ENCODE results near the gene FOXK2. TPM values are rescaled to one million over a fixed set of nuclear protein-coding genes. Genes with fewer than 3 reads are reported as not detected.

The FOXK2 gene
- total RNA-seq, 4 donors from 2014 or later: 30.5 to 43.3 (median 38.8) TPM

DNA sequence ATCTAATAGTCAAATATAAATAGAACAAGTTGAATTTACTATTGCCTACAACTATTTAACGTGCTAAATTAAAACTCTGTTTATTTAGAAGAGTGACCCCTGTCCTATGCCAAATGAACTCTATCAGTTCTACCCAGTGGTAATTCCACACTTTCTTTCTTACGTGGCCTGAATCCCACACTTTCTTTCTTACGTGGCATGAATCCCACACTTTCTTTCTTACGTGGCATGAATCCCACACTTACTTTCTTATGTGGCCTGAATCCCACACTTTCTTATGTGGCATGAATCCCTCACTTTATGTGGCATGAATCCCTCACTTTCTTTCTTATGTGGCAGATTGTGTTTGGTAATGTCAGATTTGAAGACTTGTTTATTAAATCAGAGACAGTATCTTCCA, 6.2 kb downstream of the FOXK2 start:
- H3K4me1 ChIP-seq: peaks cover 40 to 64% of the 10 kb centered on the region in 2 donors
- no peaks in the 10 kb centered on the region for H3K36me3 ChIP-seq
- peak overlapping the region in 1 of 3 donors; percentile 3 for H3K27ac ChIP-seq
- no peak for DNase-seq
- no peak overlapping the region for H3K4me3 ChIP-seq (replicated peaks in 1 of 3)
- no peaks in the 10 kb centered on the region for H3K27me3 ChIP-seq
- no peaks in the 10 kb centered on the region for H3K9me3 ChIP-seq
- intact Hi-C loops (cut with DNase I): no loop called here
- TF ChIP-seq POLR2A (IDR thresholded peaks at IDR 0.05): no peak
- TF ChIP-seq, protein P1, sequence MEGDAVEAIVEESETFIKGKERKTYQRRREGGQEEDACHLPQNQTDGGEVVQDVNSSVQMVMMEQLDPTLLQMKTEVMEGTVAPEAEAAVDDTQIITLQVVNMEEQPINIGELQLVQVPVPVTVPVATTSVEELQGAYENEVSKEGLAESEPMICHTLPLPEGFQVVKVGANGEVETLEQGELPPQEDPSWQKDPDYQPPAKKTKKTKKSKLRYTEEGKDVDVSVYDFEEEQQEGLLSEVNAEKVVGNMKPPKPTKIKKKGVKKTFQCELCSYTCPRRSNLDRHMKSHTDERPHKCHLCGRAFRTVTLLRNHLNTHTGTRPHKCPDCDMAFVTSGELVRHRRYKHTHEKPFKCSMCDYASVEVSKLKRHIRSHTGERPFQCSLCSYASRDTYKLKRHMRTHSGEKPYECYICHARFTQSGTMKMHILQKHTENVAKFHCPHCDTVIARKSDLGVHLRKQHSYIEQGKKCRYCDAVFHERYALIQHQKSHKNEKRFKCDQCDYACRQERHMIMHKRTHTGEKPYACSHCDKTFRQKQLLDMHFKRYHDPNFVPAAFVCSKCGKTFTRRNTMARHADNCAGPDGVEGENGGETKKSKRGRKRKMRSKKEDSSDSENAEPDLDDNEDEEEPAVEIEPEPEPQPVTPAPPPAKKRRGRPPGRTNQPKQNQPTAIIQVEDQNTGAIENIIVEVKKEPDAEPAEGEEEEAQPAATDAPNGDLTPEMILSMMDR (IDR thresholded peaks at IDR 0.05): no peak
- WGBS, 2 donors: 54 to 61% methylated on average over 4 of the region's 4 CpGs

DNA sequence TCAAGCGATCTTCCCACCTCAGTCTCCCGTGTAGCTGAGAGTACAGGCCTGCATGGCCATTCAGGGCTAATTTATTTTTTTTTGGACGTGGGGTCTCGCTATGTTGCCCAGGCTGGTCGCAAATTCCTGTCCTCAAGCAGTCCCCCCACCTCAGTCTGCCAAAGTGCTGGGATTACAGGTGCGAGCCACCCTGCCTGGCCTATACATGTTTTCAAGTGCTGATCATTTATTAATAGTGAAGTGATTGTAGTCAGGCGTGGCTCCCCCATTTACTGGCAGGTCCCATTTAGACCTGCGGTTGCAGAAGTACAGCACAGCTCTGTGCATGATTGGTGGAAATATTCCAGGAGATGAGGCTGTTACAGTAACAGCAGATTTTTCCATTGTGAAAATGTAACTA, 8.4 kb downstream of the FOXK2 start:
- DNase-seq: no peak
- intact Hi-C loops (cut with DNase I): no loop called here
- TF ChIP-seq POLR2A (IDR thresholded peaks at IDR 0.05): no peak
- TF ChIP-seq, protein P1 (IDR thresholded peaks at IDR 0.05): no peak
- Histone ChIP-seq H3K9me3 (no peaks in the 10 kb centered on the region), H3K27ac (no peak overlapping the region), H3K27me3 (no peaks in the 10 kb centered on the region), H3K4me3 (replicated peaks in 1 of 3) (no peak overlapping the region), H3K36me3 (no peaks in the 10 kb centered on the region), H3K4me1 (peaks cover 39 to 67% of the 10 kb centered on the region in 2 donors)
- WGBS, 2 donors: 81 to 87% methylated on average over 8 of the region's 8 CpGs

DNA sequence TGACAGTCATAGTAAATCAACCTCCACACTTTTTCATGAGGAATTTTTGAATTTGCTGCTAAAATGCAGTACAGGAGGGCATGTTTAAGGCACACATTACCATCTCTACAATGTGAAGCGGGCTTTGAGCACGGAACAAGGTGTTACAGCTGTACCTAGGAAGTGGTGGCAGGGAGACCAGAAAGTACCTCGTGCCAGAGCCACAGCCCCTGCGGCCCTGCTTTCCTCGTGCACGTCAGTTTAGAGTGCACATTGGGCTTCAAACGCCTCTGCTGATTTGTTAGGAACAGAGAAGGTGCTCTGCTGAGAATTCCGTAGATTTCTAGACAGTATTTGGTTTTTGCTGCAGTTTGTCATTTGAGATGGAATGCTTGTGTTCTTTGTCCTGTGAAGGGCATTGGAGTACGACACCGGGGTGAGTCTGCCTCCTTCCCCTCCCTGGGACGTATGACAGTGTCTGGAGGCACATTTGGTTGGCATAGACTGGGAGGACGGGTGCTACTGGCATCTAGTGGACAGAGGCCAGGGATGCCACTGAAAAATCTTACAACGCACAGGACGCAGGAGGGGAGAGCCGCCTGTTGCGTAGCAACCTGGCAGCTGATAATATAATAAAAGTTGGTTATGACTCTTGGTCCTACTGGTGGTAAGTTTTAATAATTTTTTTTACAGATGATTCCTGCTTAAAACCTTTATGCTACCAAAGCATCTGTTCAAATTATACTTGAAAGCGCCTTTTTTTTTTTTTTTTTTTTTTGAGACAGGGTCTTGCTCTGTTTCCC, 9.1 kb downstream of the FOXK2 start:
- no peak overlapping the region for H3K4me3 ChIP-seq (replicated peaks in 1 of 3)
- H3K4me1 ChIP-seq: peaks cover 39 to 70% of the 10 kb centered on the region in 2 donors
- no peak for TF ChIP-seq POLR2A (IDR thresholded peaks at IDR 0.05)
- TF ChIP-seq, protein P1 (IDR thresholded peaks at IDR 0.05): peak in 5 of 6 experiments; percentile 24 to 78 (median 61)
- no peaks in the 10 kb centered on the region for H3K9me3 ChIP-seq
- peak overlapping the region; percentile 29 to 72 (median 63) for H3K27ac ChIP-seq
- no peaks in the 10 kb centered on the region for H3K27me3 ChIP-seq
- 32 to 34% methylated on average over 17 of the region's 17 CpGs for WGBS, 2 donors
- H3K36me3 ChIP-seq: no peaks in the 10 kb centered on the region
- DNase-seq: peak; percentile 78 to 88
- intact Hi-C loops (cut with DNase I): no loop called here

DNA sequence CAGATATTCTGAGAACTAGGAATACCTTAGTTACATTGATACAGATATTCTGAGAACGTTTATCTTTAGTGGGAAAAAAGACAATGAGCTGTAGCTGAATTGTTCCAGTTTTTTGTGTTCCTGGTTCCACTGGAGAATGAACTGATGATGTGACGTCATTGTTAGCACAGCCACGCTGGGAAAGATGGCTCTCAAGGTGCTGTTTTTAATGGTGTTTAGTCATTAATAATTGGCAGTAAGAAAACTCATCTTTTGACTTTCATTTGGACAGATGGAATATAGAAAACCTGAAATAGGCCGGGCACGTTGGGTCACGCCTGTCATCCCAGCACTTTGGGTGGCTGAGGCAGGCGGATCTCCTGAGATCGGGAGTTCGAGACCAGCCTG, 10.4 kb downstream of the FOXK2 start:
- no peaks in the 10 kb centered on the region for H3K36me3 ChIP-seq
- no peaks in the 10 kb centered on the region for H3K27me3 ChIP-seq
- H3K4me1 ChIP-seq: peaks cover 40 to 76% of the 10 kb centered on the region in 2 donors
- 83 to 89% methylated on average over 9 of the region's 9 CpGs for WGBS, 2 donors
- intact Hi-C loops (cut with DNase I): no loop called here
- no peak for TF ChIP-seq POLR2A (IDR thresholded peaks at IDR 0.05)
- TF ChIP-seq, protein P1 (IDR thresholded peaks at IDR 0.05): no peak
- no peaks in the 10 kb centered on the region for H3K9me3 ChIP-seq
- H3K4me3 ChIP-seq (replicated peaks in 1 of 3): no peak overlapping the region
- H3K27ac ChIP-seq: no peak overlapping the region
- no peak for DNase-seq

DNA sequence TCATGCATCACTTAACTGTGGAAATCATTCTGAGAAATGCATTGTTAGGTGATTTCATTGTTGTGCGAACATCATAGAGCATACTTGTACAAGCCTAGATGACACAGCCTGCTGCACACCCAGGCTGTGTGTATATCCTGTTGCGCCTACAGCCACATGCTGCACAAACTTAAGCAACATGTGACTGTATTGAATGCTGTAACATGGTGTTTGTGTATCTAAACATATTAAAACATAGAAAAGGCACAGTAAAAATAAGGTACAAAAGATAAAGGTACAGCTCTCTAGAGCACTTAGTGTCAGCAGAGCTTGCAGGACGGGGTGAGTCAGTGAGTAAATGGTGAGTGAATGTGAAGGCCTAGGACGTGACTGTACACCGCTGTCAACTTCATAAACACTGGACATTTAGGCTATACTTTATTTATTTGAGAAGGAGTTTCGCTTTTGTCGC, 11.9 kb downstream of the FOXK2 start:
- Histone ChIP-seq H3K4me1 (peaks cover 44 to 76% of the 10 kb centered on the region in 2 donors), H3K9me3 (no peaks in the 10 kb centered on the region), H3K4me3 (replicated peaks in 1 of 3) (no peak overlapping the region), H3K36me3 (no peaks in the 10 kb centered on the region), H3K27me3 (no peaks in the 10 kb centered on the region), H3K27ac (peak overlapping the region in 2 of 3 donors; percentile 22 to 39)
- TF ChIP-seq, protein P1 (IDR thresholded peaks at IDR 0.05): no peak
- no peak for TF ChIP-seq POLR2A (IDR thresholded peaks at IDR 0.05)
- WGBS, 2 donors: 77 to 80% methylated on average over 7 of the region's 7 CpGs
- intact Hi-C loops (cut with DNase I): no loop called here
- DNase-seq: no peak

All from thyroid gland (tissue), 4 donors.